ENCODE measurements around the gene EXOSC5.

EXOSC5 gene

GRCh38 chr19:41363371-41363752 is 33.8 kb downstream of the EXOSC5 start:
- Histone ChIP-seq H3K36me3 (ENCODE audit: control insufficient read depth in 1 of 2, insufficient read depth in 2 of 2, low read depth in 1 of 2, low read length in 2 of 2) (no peaks in the 10 kb centered on the region), H3K27ac (ENCODE audit: low read length, poor library complexity, severe bottlenecking) (no peak overlapping the region), H3K18ac (ENCODE audit: low read depth in 1 of 2, low read length in 2 of 2) (peak overlapping the region; percentile 28 to 34), H3K4me3 (ENCODE audit: insufficient read depth in 1 of 2, low read depth in 1 of 2, low read length in 2 of 2) (peak overlapping the region in 1 of 2 experiments; percentile 90), H3K14ac (ENCODE audit: low read length in 2 of 2) (no peak overlapping the region), H2BK120ac (ENCODE audit: low read depth, low read length) (no peak overlapping the region), H2BK12ac (ENCODE audit: low read length in 2 of 2) (peak overlapping the region in 1 of 2 experiments; percentile 47), H4K8ac (ENCODE audit: low read length) (peak overlapping the region; percentile 54), H3K9me3 (ENCODE audit: control insufficient read depth, low read length) (no peaks in the 10 kb centered on the region), H3K23ac (ENCODE audit: low read length in 2 of 2) (no peak overlapping the region), H3K4me1 (ENCODE audit: control insufficient read depth, insufficient read depth, low read depth, low read length) (peaks cover 24% of the 10 kb centered on the region), H2BK5ac (ENCODE audit: low read depth, low read length, poor library complexity, severe bottlenecking) (no peak overlapping the region), H3K4me2 (ENCODE audit: low read length, poor library complexity, severe bottlenecking) (peak overlapping the region; percentile 59), H4K91ac (ENCODE audit: low read length) (no peak overlapping the region), H3K79me1 (replicated peaks; ENCODE audit: low read length, poor library complexity, severe bottlenecking) (peaks cover 23% of the 10 kb centered on the region), H2AFZ (ENCODE audit: low read depth, low read length) (no peak overlapping the region), H2AK5ac (ENCODE audit: low read length, severe bottlenecking) (no peak overlapping the region), H2BK15ac (ENCODE audit: low read depth, poor library complexity, severe bottlenecking) (no peak overlapping the region), H3K9ac (ENCODE audit: low read length) (peak overlapping the region; percentile 99), H3K4ac (ENCODE audit: low read depth in 1 of 2, low read length in 2 of 2) (peak overlapping the region in 1 of 2 experiments; percentile 42), H3K27me3 (ENCODE audit: control insufficient read depth in 1 of 2, insufficient read depth in 1 of 2, low read length in 2 of 2) (no peaks in the 10 kb centered on the region)
- 56% methylated on average over 6 of the region's 6 CpGs for WGBS
- DNase-seq, result no peak

- H3K9me3 ChIP-seq (ENCODE audit: control insufficient read depth, low read length), result no peaks in the 10 kb centered on the region
- peaks cover 17% of the 10 kb centered on the region for H3K4me1 ChIP-seq (ENCODE audit: control insufficient read depth, insufficient read depth, low read depth, low read length)
- H2AK5ac ChIP-seq (ENCODE audit: low read length, severe bottlenecking), result no peak overlapping the region
- no peak overlapping the region for H3K4me3 ChIP-seq (ENCODE audit: insufficient read depth in 1 of 2, low read depth in 1 of 2, low read length in 2 of 2)
- H3K23ac ChIP-seq (ENCODE audit: low read length in 2 of 2), result no peak overlapping the region
- no peak overlapping the region for H2AFZ ChIP-seq (ENCODE audit: low read depth, low read length)
- H3K27me3 ChIP-seq (ENCODE audit: control insufficient read depth in 1 of 2, insufficient read depth in 1 of 2, low read length in 2 of 2), result no peaks in the 10 kb centered on the region
- H2BK120ac ChIP-seq (ENCODE audit: low read depth, low read length), result no peak overlapping the region
- no peak overlapping the region for H2BK12ac ChIP-seq (ENCODE audit: low read length in 2 of 2)
- WGBS, result 98% methylated on average over 7 of the region's 10 CpGs
- H3K14ac ChIP-seq (ENCODE audit: low read length in 2 of 2), result no peak overlapping the region
- peaks cover 0 to 4% of the 10 kb centered on the region in 2 experiments for H3K36me3 ChIP-seq (ENCODE audit: control insufficient read depth in 1 of 2, insufficient read depth in 2 of 2, low read depth in 1 of 2, low read length in 2 of 2)
- no peak overlapping the region for H3K9ac ChIP-seq (ENCODE audit: low read length)
- no peak overlapping the region for H2BK15ac ChIP-seq (ENCODE audit: low read depth, poor library complexity, severe bottlenecking)
- no peak overlapping the region for H3K18ac ChIP-seq (ENCODE audit: low read depth in 1 of 2, low read length in 2 of 2)
- no peak overlapping the region for H3K27ac ChIP-seq (ENCODE audit: low read length, poor library complexity, severe bottlenecking)
- peaks cover 23% of the 10 kb centered on the region for H3K79me1 ChIP-seq (replicated peaks; ENCODE audit: low read length, poor library complexity, severe bottlenecking)
- DNase-seq, result peak; percentile 26
- no peak overlapping the region for H3K4ac ChIP-seq (ENCODE audit: low read depth in 1 of 2, low read length in 2 of 2)
- no peak overlapping the region for H4K8ac ChIP-seq (ENCODE audit: low read length)
- no peak overlapping the region for H3K4me2 ChIP-seq (ENCODE audit: low read length, poor library complexity, severe bottlenecking)
- H2BK5ac ChIP-seq (ENCODE audit: low read depth, low read length, poor library complexity, severe bottlenecking), result no peak overlapping the region
- no peak overlapping the region for H4K91ac ChIP-seq (ENCODE audit: low read length)
Observed at GRCh38 chr19:41362143-41362847, 34.9 kb downstream of the EXOSC5 start.

DNA sequence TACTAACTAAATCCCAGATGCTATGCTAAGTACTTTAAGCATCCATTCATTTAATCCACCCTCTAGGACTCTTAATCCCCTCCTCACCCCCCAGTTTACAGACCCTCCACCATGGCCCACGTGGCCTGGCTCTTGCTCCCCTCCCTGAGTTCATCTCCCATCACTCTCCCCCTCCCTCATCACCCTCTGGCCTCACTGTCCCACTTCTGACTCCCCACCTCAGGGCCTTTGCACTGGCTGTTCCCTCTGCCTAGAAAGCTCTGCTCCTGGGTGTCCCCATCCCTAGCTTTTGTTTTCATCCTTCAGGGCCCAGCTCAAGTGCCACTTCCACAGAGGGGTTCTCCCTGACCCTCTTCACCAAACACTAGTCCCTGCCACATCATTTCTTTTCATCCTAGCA is 37.4 kb downstream of the EXOSC5 start:
- Histone ChIP-seq H4K91ac (ENCODE audit: low read length) (no peak overlapping the region), H3K4me1 (ENCODE audit: control insufficient read depth, insufficient read depth, low read depth, low read length) (peaks cover 7% of the 10 kb centered on the region), H3K4me2 (ENCODE audit: low read length, poor library complexity, severe bottlenecking) (no peak overlapping the region), H3K14ac (ENCODE audit: low read length in 2 of 2) (no peak overlapping the region), H2BK120ac (ENCODE audit: low read depth, low read length) (no peak overlapping the region), H3K18ac (ENCODE audit: low read depth in 1 of 2, low read length in 2 of 2) (no peak overlapping the region), H3K27me3 (ENCODE audit: control insufficient read depth in 1 of 2, insufficient read depth in 1 of 2, low read length in 2 of 2) (no peaks in the 10 kb centered on the region), H3K4me3 (ENCODE audit: insufficient read depth in 1 of 2, low read depth in 1 of 2, low read length in 2 of 2) (no peak overlapping the region), H2BK15ac (ENCODE audit: low read depth, poor library complexity, severe bottlenecking) (peak overlapping the region; percentile 74), H3K36me3 (ENCODE audit: control insufficient read depth in 1 of 2, insufficient read depth in 2 of 2, low read depth in 1 of 2, low read length in 2 of 2) (peaks cover 0 to 7% of the 10 kb centered on the region in 2 experiments), H2AK5ac (ENCODE audit: low read length, severe bottlenecking) (no peak overlapping the region), H3K79me1 (replicated peaks; ENCODE audit: low read length, poor library complexity, severe bottlenecking) (peaks cover 13% of the 10 kb centered on the region), H2AFZ (ENCODE audit: low read depth, low read length) (no peak overlapping the region), H3K4ac (ENCODE audit: low read depth in 1 of 2, low read length in 2 of 2) (no peak overlapping the region), H2BK5ac (ENCODE audit: low read depth, low read length, poor library complexity, severe bottlenecking) (no peak overlapping the region), H3K9ac (ENCODE audit: low read length) (no peak overlapping the region), H3K23ac (ENCODE audit: low read length in 2 of 2) (no peak overlapping the region), H3K27ac (ENCODE audit: low read length, poor library complexity, severe bottlenecking) (no peak overlapping the region), H3K9me3 (ENCODE audit: control insufficient read depth, low read length) (no peaks in the 10 kb centered on the region), H4K8ac (ENCODE audit: low read length) (no peak overlapping the region), H2BK12ac (ENCODE audit: low read length in 2 of 2) (peak overlapping the region in 1 of 2 experiments; percentile 43)
- WGBS, result 85% methylated on average over 1 of the region's 1 CpG
- no peak for DNase-seq

GRCh38 chr19:41357746-41358145 is 39.4 kb downstream of the EXOSC5 start:
- H3K27ac ChIP-seq (ENCODE audit: low read length, poor library complexity, severe bottlenecking), result no peak overlapping the region
- no peak overlapping the region for H2AK5ac ChIP-seq (ENCODE audit: low read length, severe bottlenecking)
- no peak overlapping the region for H3K9ac ChIP-seq (ENCODE audit: low read length)
- no peak overlapping the region for H3K4ac ChIP-seq (ENCODE audit: low read depth in 1 of 2, low read length in 2 of 2)
- no peaks in the 10 kb centered on the region for H3K9me3 ChIP-seq (ENCODE audit: control insufficient read depth, low read length)
- 97% methylated on average over 13 of the region's 13 CpGs for WGBS
- H3K4me2 ChIP-seq (ENCODE audit: low read length, poor library complexity, severe bottlenecking), result no peak overlapping the region
- no peak overlapping the region for H2AFZ ChIP-seq (ENCODE audit: low read depth, low read length)
- H2BK15ac ChIP-seq (ENCODE audit: low read depth, poor library complexity, severe bottlenecking), result no peak overlapping the region
- no peak overlapping the region for H3K18ac ChIP-seq (ENCODE audit: low read depth in 1 of 2, low read length in 2 of 2)
- no peak overlapping the region for H3K14ac ChIP-seq (ENCODE audit: low read length in 2 of 2)
- H3K23ac ChIP-seq (ENCODE audit: low read length in 2 of 2), result no peak overlapping the region
- no peak overlapping the region for H4K8ac ChIP-seq (ENCODE audit: low read length)
- peaks cover 0 to 11% of the 10 kb centered on the region in 2 experiments for H3K36me3 ChIP-seq (ENCODE audit: control insufficient read depth in 1 of 2, insufficient read depth in 2 of 2, low read depth in 1 of 2, low read length in 2 of 2)
- H3K4me1 ChIP-seq (ENCODE audit: control insufficient read depth, insufficient read depth, low read depth, low read length), result peaks cover 1% of the 10 kb centered on the region
- no peak overlapping the region for H2BK5ac ChIP-seq (ENCODE audit: low read depth, low read length, poor library complexity, severe bottlenecking)
- H3K27me3 ChIP-seq (ENCODE audit: control insufficient read depth in 1 of 2, insufficient read depth in 1 of 2, low read length in 2 of 2), result no peaks in the 10 kb centered on the region
- no peak overlapping the region for H3K4me3 ChIP-seq (ENCODE audit: insufficient read depth in 1 of 2, low read depth in 1 of 2, low read length in 2 of 2)
- H3K79me1 ChIP-seq (replicated peaks; ENCODE audit: low read length, poor library complexity, severe bottlenecking), result peaks cover 9% of the 10 kb centered on the region
- H2BK12ac ChIP-seq (ENCODE audit: low read length in 2 of 2), result peak overlapping the region in 1 of 2 experiments; percentile 15
- no peak for DNase-seq
- H2BK120ac ChIP-seq (ENCODE audit: low read depth, low read length), result no peak overlapping the region
- no peak overlapping the region for H4K91ac ChIP-seq (ENCODE audit: low read length)
